Ureter (tissue), 1 donor: ENCODE measurements around the gene EZH2. TPM values are rescaled to one million over a fixed set of nuclear protein-coding genes. Genes with fewer than 3 reads are reported as not detected.

Experiments
- DNase-seq: peaks from one replicate; pipeline ENCODE4 v3.0.0-alpha.2; 2020; ENCODE audit warnings: low spot score
- total RNA-seq: library from RNA; stranded (reverse); gene quantifications from one replicate; pipeline ENCODE4 v1.2.4, GENCODE V29; 2023
- donor health status: DM: yes; HTN: yes; CAD: no.

EZH2 gene
- total RNA-seq, 1 donor from 2014 or later, result 3.6 TPM

- no peak for DNase-seq
Observed at GRCh38 chr7:148807436-148807835, 76.7 kb downstream of the EZH2 start.

GRCh38 chr7:148806187-148806586 is 77.9 kb downstream of the EZH2 start:
- DNase-seq, result no peak

GRCh38 chr7:148804343-148805235 is 79.5 kb downstream of the EZH2 start:
- no peak for DNase-seq

- DNase-seq, result no peak
Observed at GRCh38 chr7:148803094-148803493, 81.0 kb downstream of the EZH2 start.

- no peak for DNase-seq
Observed at GRCh38 chr7:148802101-148802493, 82.0 kb downstream of the EZH2 start.

DNA sequence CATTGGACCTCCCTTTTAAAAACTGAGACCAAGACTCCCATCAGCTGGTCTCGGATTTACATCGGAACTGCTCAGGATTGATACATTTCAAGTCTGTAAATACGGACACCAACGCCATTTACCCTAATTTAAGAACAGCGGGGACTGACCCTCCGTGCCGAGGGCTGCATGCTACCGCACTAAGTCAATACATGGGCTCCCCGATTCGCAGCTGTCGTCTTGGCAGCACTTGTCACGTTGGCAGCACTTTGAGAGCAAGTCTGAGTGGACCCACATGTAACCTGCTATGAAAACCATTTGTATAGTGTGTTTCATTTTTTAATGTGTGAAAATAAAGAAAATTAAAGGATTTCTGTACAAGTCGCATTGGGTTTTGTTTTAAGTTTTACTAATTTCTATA is 83.4 kb downstream of the EZH2 start:
- no peak for DNase-seq

GRCh38 chr7:148799893-148800555 is 84.1 kb downstream of the EZH2 start:
- DNase-seq, result no peak

DNA sequence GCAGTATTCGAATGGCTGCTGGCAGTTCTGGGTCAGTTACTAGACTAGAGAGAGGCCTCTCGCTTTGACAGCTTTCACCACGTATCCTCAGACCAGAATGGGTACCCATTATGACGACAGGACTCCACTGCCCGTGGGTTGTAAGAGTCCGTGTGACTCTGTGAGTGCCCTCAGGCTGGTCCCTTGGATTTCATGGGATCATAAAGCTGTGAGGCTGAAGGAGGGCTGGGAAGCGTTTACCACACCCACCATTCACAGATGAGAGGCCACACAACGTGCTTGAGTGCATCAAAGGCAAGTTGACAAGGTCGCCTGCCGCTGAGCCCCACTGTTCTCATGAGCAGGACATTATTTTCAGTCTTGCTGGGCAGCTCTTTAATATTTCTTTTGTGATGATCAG is 87.2 kb downstream of the EZH2 start:
- no peak for DNase-seq

DNA sequence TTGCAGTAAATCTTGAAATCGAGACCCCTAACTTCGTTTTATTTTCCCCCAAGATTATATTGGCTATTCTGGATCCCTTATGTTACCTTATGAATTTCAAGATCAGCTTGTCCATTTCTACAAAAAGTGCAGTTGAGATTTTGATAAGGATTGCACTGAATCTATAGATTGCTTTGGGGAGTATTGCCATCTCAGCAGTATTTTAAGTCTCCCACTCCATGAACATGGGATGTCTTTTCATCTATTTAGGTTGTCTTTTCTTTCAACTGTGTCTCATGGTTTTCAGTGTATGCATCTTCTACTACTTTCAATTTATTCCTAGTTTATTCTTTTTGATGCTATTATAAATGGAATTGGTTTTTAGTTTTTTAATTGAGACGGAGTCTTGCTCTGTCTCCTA is 89.6 kb downstream of the EZH2 start:
- DNase-seq, result no peak

DNA sequence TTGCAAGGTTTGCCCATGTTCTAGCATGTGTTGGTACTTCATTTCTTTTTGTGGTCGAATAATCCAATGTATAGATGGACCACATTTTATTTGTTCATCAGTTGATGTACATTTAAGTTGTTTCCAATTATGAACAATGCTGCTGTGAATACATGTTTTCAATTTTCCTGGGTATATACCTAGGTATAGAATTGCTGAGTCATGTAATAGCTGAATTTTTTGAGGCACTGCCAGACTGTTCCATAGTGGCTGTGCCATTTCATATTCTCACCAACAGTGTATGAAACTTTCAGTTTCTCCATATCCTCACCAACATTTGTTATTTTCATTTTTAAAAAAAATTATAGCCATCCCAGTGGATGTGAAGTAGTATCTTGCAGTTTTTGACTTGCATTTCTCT is 90.5 kb downstream of the EZH2 start:
- DNase-seq, result no peak

DNA sequence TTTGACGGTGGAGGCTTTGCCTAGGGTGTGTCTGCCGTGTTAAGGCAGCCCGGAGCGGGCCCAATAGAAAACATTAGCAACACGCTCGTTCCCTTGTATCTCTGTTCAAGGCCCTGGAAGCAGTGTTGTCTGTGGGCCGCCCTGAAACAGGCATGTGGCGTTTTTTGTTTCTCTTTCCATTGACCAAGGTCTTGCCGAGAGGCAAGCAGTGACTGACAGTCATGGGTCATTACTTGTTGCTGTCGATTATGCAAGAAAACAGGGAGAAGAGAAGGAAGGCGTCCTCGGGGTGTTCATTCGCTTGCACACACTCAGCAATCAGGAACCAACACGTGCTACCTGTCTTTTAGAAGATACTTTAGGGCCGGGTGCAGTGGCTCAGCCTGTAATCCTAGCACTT is 92.5 kb downstream of the EZH2 start:
- no peak for DNase-seq

GRCh38 chr7:148790850-148791249 is 93.2 kb downstream of the EZH2 start:
- DNase-seq, result no peak

GRCh38 chr7:148790131-148790726 is 93.9 kb downstream of the EZH2 start:
- no peak for DNase-seq

DNA sequence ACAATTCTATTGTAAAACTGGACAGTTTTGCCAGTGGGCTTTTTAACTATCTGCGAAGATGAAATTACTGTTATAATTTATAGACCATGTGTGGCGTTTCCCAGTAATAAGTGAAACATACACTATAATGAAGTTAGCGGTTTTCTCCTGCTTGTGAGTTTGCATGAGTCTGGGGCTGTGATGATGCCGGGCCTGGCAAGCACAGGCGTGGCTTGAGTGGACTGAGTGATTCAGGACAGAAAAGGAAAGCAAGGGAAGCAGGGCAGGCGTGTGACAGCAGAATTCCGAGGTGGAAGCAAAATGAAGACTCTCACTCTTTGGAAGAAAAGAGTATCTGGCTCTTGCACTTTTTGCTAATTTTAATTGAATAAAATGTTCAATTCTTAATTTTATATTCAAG is 94.9 kb downstream of the EZH2 start:
- no peak for DNase-seq

DNA sequence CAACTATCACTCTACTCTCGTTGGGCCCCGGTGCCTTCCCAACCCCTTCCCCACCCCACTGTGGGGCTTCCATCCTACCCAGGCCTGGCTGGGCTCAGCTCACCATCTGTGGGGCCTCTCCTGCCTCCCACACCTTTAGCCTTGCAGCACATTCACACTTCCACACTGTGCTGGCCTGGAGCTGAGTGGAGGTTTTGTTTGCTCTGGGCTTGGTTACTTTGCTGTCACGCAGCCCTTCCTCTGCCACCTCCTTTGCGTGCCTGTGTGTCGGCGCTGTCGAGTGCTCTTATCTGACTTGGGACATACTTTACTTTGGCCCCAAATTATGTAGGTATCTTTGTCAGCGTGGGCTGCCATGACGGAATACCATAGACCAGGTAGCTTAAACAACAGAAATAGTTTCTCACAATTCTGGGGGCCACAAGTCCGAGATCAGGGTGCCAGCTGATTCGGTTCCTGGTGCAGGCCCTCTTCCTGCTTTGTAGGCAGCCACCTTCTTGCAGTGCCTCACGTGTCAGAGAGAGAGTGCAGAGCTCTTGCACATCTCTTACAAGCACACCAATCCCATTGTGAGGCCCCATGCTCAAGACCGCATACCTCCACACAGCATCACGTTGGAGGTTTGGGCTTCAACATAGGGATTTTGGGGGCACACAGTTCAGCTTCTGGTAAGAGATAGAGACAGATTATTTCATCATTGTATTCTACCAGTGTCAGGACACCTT is 96.4 kb downstream of the EZH2 start:
- no peak for DNase-seq

GRCh38 chr7:148783801-148784527 is 100.1 kb downstream of the EZH2 start:
- DNase-seq, result no peak

DNA sequence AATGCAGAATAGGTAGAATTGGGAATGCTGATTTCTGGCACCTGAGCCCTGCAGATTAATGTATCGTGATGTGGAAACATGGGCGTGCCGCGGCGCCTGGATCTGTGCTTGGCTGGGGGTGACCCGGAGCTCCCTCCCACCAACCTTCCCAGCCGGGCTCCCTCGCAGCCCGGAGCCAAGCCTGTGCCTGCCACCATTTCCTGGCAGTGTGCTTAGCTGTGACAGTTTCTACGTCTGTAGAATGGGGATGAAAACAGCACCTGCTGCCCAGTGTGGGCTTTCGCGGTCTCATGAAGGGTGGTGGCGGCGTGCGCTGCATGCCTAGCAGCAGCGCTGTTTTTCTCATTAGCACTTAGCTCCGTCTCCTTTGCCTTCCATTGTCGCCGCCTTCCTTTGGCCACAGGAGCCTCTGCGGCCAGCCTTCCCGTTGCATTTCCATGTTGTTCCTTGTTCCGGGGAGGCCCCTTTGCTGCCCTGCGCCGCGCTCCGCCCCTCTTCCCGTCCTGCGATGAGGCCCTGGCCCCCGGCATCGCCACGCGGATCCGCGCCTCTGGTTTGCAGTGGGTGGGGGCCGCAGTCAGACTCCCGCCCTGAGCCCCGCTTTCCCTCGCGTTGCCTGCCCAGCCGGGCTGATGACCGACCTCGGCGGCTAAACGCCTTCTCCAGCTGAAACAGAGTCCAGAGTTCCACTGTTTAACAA is 101.2 kb downstream of the EZH2 start:
- no peak for DNase-seq

- DNase-seq, result no peak
Observed at GRCh38 chr7:148774471-148774870, 109.6 kb downstream of the EZH2 start.

GRCh38 chr7:148773334-148773733 is 110.8 kb downstream of the EZH2 start:
- DNase-seq, result no peak

GRCh38 chr7:148772297-148773089 is 111.6 kb downstream of the EZH2 start:
- no peak for DNase-seq
